Astrocyte of the spinal cord (primary cell): ENCODE measurements around the gene MAP3K8.
A peak's percentile ranks its signal among the peaks of the same experiment; 100 is the strongest.

ENCODE experiments used
- DNase-seq: peaks from one replicate; pipeline ENCODE4 v3.0.0; 2011; ENCODE audit warnings: low read depth, low spot score
- H3K4me3 ChIP-seq: 2 replicates; pipeline ENCODE4 v1.5.1; 2011; ENCODE audit warnings: low read depth, mild to moderate bottlenecking, low read length, moderate library complexity
- CTCF ChIP-seq: IDR thresholded peaks from 2 replicates; pipeline ENCODE4 v1.5.1; 2012; ENCODE audit warnings: low read depth, mild to moderate bottlenecking, low read length, inconsistent platforms
- in situ Hi-C: cut with HindIII; loops from 2 replicates; pipeline ENCODE4 v1.10.0; 2017; ENCODE audit warnings: low sequenced_read_pairs

The MAP3K8 gene

GRCh38 chr10:30391266-30391665 lies 42.7 kb upstream of the MAP3K8 start:
- no peak for TF ChIP-seq CTCF
- H3K4me3 ChIP-seq = no peak overlapping the region
- no peak for DNase-seq
- in situ Hi-C loops = no loop called here

GRCh38 chr10:30392564-30392990 lies 41.4 kb upstream of the MAP3K8 start:
- in situ Hi-C loops = no loop called here
- H3K4me3 ChIP-seq = no peak overlapping the region

GRCh38 chr10:30396293-30396692 lies 37.7 kb upstream of the MAP3K8 start:
- DNase-seq = no peak
- in situ Hi-C loops = no loop called here
- no peak for TF ChIP-seq CTCF
- H3K4me3 ChIP-seq = no peak overlapping the region

More at GRCh38 chr10:30392564-30392990, 41.4 kb upstream of the MAP3K8 start:
- peak; percentile 43 for DNase-seq
- TF ChIP-seq CTCF = peak; percentile 92

- in situ Hi-C loops = no loop called here
- no peak for DNase-seq
Observed at GRCh38 chr10:30396698-30397097, 37.3 kb upstream of the MAP3K8 start.

GRCh38 chr10:30398193-30398592 lies 35.8 kb upstream of the MAP3K8 start:
- no peak overlapping the region for H3K4me3 ChIP-seq
- in situ Hi-C loops = no loop called here
- TF ChIP-seq CTCF = no peak
- no peak for DNase-seq

More at GRCh38 chr10:30396698-30397097, 37.3 kb upstream of the MAP3K8 start:
- TF ChIP-seq CTCF = no peak
- no peak overlapping the region for H3K4me3 ChIP-seq

GRCh38 chr10:30398788-30399187 lies 35.2 kb upstream of the MAP3K8 start:
- H3K4me3 ChIP-seq = no peak overlapping the region
- no peak for TF ChIP-seq CTCF
- in situ Hi-C loops = no loop called here
- no peak for DNase-seq

GRCh38 chr10:30403494-30403893 lies 30.5 kb upstream of the MAP3K8 start:
- no peak overlapping the region for H3K4me3 ChIP-seq
- DNase-seq = no peak
- TF ChIP-seq CTCF = no peak
- in situ Hi-C loops = no loop called here
